ENCODE data around the gene MRTO4. TPM values are rescaled to one million over a fixed set of nuclear protein-coding genes. Genes with fewer than 3 reads are reported as not detected.

The MRTO4 gene
- total RNA-seq, 1 experiment from 2014 or later, result 79.3 TPM

GRCh38 chr1:19287436-19288185 is 36.0 kb downstream of the MRTO4 start:
- Histone ChIP-seq H3K4me3 (replicated peaks in 1 of 2; ENCODE audit: low read depth in 1 of 2, low read length in 2 of 2) (no peak overlapping the region), H2AFZ (ENCODE audit: low read depth, low read length, poor library complexity, severe bottlenecking) (no peak overlapping the region), H3K9me2 (ENCODE audit: insufficient read depth) (no peaks in the 10 kb centered on the region), H3K36me3 (ENCODE audit: control insufficient read depth in 1 of 2, insufficient read depth in 2 of 2, low read length in 2 of 2) (no peaks in the 10 kb centered on the region), H3K79me2 (ENCODE audit: insufficient read depth, low read length) (no peaks in the 10 kb centered on the region), H3K4me2 (ENCODE audit: low read length) (no peak overlapping the region), H3K9me3 (ENCODE audit: control insufficient read depth in 1 of 2, insufficient read depth in 1 of 2, low read depth in 1 of 2, low read length in 2 of 2) (no peaks in the 10 kb centered on the region), H3K27ac (ENCODE audit: low read depth, low read length) (no peak overlapping the region), H3K27me3 (ENCODE audit: insufficient read depth, low read length) (no peaks in the 10 kb centered on the region), H3K4me1 (ENCODE audit: control insufficient read depth in 1 of 2, insufficient read depth in 2 of 2, low read length in 2 of 2) (peaks cover 0 to 5% of the 10 kb centered on the region in 2 experiments; a peak in 1 of 4 replicates), H4K20me1 (ENCODE audit: insufficient read depth) (no peaks in the 10 kb centered on the region), H3K9ac (ENCODE audit: low read length) (no peak overlapping the region)
- no peak for TF ChIP-seq SIN3A (IDR thresholded peaks at IDR 0.05; ENCODE audit: low read depth)
- TF ChIP-seq TCF7L2 (IDR thresholded peaks at IDR 0.05; ENCODE audit: borderline replicate concordance, extremely low read depth, insufficient read depth, insufficient read length), result no peak
- TF ChIP-seq YY1 (IDR thresholded peaks at IDR 0.05; ENCODE audit: extremely low read depth, insufficient replicate concordance, low read depth, low read length), result no peak
- TF ChIP-seq ELF1 (IDR thresholded peaks at IDR 0.05; ENCODE audit: borderline replicate concordance, low read depth), result no peak
- TF ChIP-seq POLR2AphosphoS5 (IDR thresholded peaks at IDR 0.05; ENCODE audit: low read depth, low read length), result no peak
- TF ChIP-seq CEBPB (IDR thresholded peaks at IDR 0.05; ENCODE audit: low read depth), result no peak
- TF ChIP-seq, protein P1, sequence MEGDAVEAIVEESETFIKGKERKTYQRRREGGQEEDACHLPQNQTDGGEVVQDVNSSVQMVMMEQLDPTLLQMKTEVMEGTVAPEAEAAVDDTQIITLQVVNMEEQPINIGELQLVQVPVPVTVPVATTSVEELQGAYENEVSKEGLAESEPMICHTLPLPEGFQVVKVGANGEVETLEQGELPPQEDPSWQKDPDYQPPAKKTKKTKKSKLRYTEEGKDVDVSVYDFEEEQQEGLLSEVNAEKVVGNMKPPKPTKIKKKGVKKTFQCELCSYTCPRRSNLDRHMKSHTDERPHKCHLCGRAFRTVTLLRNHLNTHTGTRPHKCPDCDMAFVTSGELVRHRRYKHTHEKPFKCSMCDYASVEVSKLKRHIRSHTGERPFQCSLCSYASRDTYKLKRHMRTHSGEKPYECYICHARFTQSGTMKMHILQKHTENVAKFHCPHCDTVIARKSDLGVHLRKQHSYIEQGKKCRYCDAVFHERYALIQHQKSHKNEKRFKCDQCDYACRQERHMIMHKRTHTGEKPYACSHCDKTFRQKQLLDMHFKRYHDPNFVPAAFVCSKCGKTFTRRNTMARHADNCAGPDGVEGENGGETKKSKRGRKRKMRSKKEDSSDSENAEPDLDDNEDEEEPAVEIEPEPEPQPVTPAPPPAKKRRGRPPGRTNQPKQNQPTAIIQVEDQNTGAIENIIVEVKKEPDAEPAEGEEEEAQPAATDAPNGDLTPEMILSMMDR (IDR thresholded peaks at IDR 0.05 in 2 of 3, conservative IDR thresholded peaks at IDR 0.05 in 1 of 3; ENCODE audit: borderline replicate concordance in 1 of 3, insufficient read depth in 1 of 3, low read depth in 2 of 3, low read length in 2 of 3), result no peak
- TF ChIP-seq MAX (IDR thresholded peaks at IDR 0.05), result no peak
- no peak for TF ChIP-seq ZBTB33 (IDR thresholded peaks at IDR 0.05; ENCODE audit: extremely low read depth, insufficient replicate concordance, low read length)
- no peak for TF ChIP-seq POLR2A (IDR thresholded peaks at IDR 0.05; ENCODE audit: borderline replicate concordance, extremely low read depth, insufficient read depth, insufficient read length)
- TF ChIP-seq EGR1 (IDR thresholded peaks at IDR 0.05; ENCODE audit: low read depth), result no peak
- TF ChIP-seq REST (IDR thresholded peaks at IDR 0.05; ENCODE audit: low read depth), result no peak
- TF ChIP-seq CBX3 (IDR thresholded peaks at IDR 0.05; ENCODE audit: low read depth), result no peak
- TF ChIP-seq EZH2 (IDR thresholded peaks at IDR 0.05), result no peak
- no peak for TF ChIP-seq SP1 (IDR thresholded peaks at IDR 0.05; ENCODE audit: low read depth)
- no peak for TF ChIP-seq EZH2phosphoT487 (IDR thresholded peaks at IDR 0.05; ENCODE audit: borderline replicate concordance)
- TF ChIP-seq ZFX (IDR thresholded peaks at IDR 0.05), result no peak
- no peak for TF ChIP-seq SRF (IDR thresholded peaks at IDR 0.05; ENCODE audit: low read depth)
- ChIA-PET CTCF (no interaction called here), RAD21 (ENCODE audit: low non-redundant PET in 1 of 2, low total read pairs in 2 of 2, uncharacterized antibody in 2 of 2, unreplicated experiment in 2 of 2) (no interaction called here), POLR2A (no interaction called here)
- ATAC-seq, result no peak
- intact Hi-C loops (cut with micrococcal nuclease), result no loop called here
- BruUV-seq (replicated peaks), result no TSS peak
- no peak for DNase-seq (ENCODE audit: low read depth, low spot score)
